ENCODE results near the gene TSHZ2.

TSHZ2 gene

GRCh38 chr20:52972965-52973819, 1.0 kb downstream of the TSHZ2 start:
- DNase-seq (ENCODE audit: insufficient read length, low spot score) (no peak), FAIRE-seq (no peak)
- no peak for TF ChIP-seq POLR2A (IDR thresholded peaks at IDR 0.05; ENCODE audit: low read depth, low read length)

DNA sequence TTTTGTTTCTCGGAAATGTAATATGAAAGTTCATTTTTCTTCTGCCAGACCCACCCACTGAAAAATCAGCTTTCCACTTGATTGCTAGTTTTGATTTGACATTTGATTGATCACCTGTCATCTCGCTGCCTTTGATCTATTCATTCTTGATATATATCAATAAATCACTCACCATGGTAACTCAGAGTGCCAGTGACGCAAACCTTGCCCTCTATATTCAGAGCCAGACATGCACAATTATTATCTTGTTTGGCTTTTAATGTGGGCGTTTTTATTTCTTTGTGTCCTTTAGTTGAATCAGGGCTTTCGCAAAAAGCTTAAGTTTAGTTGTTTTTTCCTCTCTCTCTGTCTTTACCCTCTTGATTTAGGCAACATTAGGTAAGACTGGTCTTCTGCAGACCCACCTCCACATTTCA, 2.0 kb downstream of the TSHZ2 start:
- TF ChIP-seq POLR2A (IDR thresholded peaks at IDR 0.05; ENCODE audit: low read depth, low read length) = no peak
- no peak for DNase-seq (ENCODE audit: insufficient read length, low spot score)
- FAIRE-seq = no peak

GRCh38 chr20:52975029-52975732, 3.0 kb downstream of the TSHZ2 start:
- FAIRE-seq (no peak), DNase-seq (ENCODE audit: insufficient read length, low spot score) (no peak)
- no peak for TF ChIP-seq POLR2A (IDR thresholded peaks at IDR 0.05; ENCODE audit: low read depth, low read length)

DNA sequence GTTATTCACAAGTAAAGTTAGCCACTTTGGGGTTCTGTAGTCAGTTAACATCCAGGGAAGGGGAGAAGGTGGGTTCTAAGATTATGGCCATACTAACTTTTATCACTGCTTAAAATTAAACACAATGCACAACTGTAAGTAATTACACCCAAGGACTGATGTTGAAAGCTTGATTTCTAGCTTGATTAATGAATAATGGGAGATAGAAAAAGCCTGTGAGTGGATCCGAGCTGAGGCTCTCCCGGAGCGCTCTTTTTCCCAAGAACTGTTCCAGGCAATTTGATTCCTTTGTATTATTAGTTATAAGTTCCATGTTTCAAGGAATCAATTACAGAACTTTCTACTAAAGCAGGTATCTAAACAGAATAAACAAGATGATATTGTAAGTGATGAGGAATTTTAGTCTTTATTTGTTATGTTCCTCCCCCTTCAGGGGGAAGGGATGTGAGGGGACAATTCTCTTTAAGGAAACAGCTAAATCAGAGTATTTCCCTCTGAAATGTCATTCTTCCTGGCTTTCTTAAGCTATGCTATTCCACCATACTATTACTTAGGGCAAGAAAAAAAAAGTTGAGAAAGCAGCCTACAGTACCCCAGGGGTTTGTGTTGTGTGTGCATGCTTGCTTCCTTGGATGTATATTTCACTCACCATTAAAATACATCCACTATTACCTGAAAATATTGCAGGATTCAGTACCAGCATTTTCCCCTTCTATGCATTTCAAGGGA, 3.8 kb downstream of the TSHZ2 start:
- DNase-seq (ENCODE audit: insufficient read length, low spot score) = no peak
- no peak for TF ChIP-seq POLR2A (IDR thresholded peaks at IDR 0.05; ENCODE audit: low read depth, low read length)
- FAIRE-seq = no peak

DNA sequence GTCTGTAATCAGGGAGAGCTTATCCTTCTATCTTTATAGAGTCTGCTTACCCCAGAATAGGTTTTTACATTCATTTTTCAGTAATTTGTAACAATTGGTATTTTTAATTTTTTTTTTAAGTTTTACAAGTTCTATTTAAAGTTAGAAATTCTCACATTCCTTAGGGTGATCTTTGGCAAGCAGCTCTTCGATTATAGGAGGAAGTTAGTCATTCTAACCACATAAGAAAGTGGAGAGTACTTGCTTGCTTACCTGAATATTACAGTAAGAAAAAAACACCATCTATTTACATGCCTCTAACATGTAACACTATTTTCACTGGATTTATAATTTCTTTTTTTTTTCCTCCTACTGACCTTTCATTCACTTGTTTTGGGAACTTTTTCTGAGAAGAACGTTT, 6.7 kb downstream of the TSHZ2 start:
- FAIRE-seq (no peak), DNase-seq (ENCODE audit: insufficient read length, low spot score) (no peak)
- no peak for TF ChIP-seq POLR2A (IDR thresholded peaks at IDR 0.05; ENCODE audit: low read depth, low read length)

DNA sequence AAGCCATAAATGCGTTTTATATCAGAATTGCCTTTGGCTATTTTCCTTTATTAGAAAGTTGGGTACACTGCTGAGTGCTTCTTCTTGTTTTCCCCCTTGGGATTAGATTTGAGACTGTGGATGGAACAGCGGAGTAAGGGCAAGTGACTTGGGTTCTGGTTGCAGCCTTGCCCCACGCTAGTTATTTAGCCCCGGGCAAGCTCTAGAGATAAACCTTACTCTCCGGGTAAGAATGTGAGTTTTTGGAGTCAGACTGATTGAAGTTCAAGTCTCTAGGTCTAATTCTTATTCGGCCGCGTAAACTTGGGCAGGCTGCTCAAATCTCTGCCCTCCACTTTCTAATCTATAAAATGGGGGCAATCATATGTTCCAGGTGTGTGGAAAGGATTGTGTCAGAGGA, 8.9 kb downstream of the TSHZ2 start:
- TF ChIP-seq POLR2A (IDR thresholded peaks at IDR 0.05; ENCODE audit: low read depth, low read length) = no peak
- FAIRE-seq (no peak), DNase-seq (ENCODE audit: insufficient read length, low spot score) (no peak)

DNA sequence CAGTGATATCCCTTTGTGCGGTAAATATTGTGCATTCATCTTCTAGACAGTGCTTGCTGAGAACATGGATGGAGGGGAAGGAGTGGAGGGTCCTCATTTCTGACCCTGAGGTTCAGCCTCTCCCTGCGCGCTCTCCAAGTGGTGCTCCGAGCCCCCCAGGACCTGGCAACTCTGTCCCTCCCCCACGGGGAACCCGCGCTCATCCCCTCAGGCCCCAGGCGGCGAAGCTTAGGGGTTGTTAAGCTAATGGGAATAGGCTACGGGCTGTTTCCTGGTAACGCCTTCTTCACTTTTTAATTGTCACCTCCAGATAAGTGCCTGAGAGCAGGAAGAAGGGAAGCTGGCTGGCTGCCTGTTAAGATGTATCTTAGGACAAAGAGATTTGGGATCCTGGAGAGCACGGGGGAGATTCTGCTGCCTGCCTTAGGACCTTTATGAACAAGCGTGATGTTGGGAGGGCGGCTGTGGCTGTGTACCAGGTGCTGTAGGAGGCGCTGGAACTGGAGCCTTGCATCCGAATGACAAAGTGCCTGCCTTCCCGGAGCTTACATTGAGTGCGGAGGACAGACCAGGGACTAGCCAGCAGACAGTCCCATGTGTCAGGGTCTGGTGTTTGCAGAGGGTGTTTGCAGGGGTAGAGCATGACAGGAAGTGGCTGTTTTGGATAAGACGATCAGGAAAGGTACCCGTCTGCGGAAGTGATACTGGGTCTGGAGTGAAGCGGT, 11.7 kb downstream of the TSHZ2 start:
- FAIRE-seq = no peak
- DNase-seq (ENCODE audit: insufficient read length, low spot score) = no peak
- TF ChIP-seq POLR2A (IDR thresholded peaks at IDR 0.05; ENCODE audit: low read depth, low read length) = no peak

DNA sequence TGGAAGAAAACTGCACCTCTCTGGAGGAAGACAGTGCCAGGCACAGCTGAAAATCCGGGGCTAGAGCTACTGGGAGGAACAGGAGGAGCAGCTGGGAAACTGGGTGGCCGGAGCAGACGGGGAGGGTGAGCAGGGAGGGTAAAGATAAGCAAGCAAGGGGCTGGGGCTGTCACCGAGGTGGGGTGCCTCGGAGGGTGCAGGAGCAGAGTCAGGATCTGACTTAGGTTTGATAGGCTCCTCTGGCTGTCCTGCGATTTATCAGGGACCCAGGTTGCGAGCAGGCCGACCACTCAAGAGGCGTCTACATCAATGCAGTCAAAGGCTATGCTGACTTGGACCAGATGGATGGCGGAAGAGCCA, 12.3 kb downstream of the TSHZ2 start:
- no peak for TF ChIP-seq POLR2A (IDR thresholded peaks at IDR 0.05; ENCODE audit: low read depth, low read length)
- FAIRE-seq (no peak), DNase-seq (ENCODE audit: insufficient read length, low spot score) (no peak)

- FAIRE-seq = no peak
- no peak for DNase-seq (ENCODE audit: insufficient read length, low spot score)
- no peak for TF ChIP-seq POLR2A (IDR thresholded peaks at IDR 0.05; ENCODE audit: low read depth, low read length)
These were observed 13.5 kb downstream of the TSHZ2 start for GRCh38 chr20:52985687-52986086.

DNA sequence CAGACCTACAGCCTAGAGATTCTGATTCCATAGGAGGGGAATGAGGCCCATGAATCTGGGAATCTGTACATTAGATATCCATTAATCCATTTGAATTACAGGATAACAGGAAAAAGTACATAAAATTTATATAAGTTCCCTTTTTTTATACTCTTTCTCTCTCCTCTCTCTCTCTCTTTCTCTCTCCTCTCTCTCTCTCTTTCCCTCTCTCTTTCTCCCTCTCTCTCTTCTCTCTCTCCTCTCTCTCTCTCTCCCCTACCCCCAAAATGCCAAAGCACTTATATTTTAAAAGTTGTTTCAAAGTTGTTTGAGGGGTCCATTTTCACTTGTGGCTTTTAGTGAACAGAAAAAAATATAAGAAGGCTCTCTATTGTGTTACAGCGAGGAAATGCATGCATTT, 15.1 kb downstream of the TSHZ2 start:
- DNase-seq (ENCODE audit: insufficient read length, low spot score) (no peak), FAIRE-seq (no peak)
- no peak for TF ChIP-seq POLR2A (IDR thresholded peaks at IDR 0.05; ENCODE audit: low read depth, low read length)

DNA sequence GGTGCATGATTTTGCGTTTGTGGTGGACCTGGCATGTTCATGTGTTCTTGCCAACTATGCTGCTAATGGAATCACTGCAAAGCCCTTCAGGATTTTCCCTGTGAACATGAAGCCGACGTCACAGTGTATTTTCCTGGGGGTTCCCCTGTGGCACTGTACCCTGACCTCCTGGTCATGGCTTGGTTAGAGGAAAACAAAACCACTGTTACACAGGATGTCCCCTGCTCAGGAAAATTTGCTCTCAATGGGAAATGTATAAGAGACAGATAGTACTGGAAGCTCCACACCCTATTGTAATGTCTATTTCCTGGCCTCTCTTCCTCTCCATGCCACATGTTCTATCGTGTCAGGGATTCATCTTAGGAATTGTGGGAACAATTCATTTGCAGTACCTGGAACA, 19.7 kb downstream of the TSHZ2 start:
- TF ChIP-seq POLR2A (IDR thresholded peaks at IDR 0.05; ENCODE audit: low read depth, low read length) = no peak
- FAIRE-seq (no peak), DNase-seq (ENCODE audit: insufficient read length, low spot score) (no peak)

DNA sequence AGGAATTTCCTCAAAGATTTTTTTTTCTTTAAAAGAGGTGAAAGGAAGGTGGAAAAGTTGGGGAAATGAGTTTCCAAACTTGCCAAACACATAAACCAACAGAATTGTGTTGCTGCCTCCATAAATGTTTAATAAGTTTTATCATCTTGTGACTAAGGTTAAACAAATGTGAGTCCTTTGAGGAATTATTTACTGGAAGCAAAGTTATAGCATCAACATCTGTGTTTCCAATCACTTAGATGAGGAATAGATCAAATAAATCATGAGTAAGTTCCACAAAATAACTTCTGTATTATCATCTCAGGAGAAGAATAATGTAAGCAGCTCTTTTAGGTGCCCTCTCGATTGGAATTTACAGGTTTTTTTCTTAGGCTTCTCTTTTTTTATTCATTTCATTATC, 20.5 kb downstream of the TSHZ2 start:
- TF ChIP-seq POLR2A (IDR thresholded peaks at IDR 0.05; ENCODE audit: low read depth, low read length) = no peak
- FAIRE-seq = no peak
- no peak for DNase-seq (ENCODE audit: insufficient read length, low spot score)

DNA sequence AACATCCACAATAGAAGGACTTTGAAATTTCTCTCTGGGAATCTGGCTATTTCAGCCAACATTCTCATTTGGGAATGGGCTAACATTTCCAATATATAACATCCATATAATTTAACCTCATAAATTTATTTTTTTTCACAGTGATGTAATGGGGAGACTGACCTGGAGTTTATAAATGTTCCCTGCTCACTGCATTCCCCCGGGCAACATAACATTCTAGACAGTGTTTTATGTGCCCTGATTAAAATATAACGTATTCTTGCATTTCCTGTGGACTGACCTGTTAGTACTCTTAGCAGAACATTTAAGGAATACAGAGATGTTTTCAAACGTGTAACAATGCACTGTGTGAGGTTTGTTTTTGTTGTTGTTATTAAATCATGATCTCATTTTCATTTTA, 20.9 kb downstream of the TSHZ2 start:
- no peak for FAIRE-seq

More for the DNA sequence above, 20.9 kb downstream of the TSHZ2 start:
- TF ChIP-seq POLR2A (IDR thresholded peaks at IDR 0.05; ENCODE audit: low read depth, low read length) = no peak
- no peak for DNase-seq (ENCODE audit: insufficient read length, low spot score)

All from H54 (cell line).